ENCODE measurements around the gene EPHA4.

EPHA4 gene

DNA sequence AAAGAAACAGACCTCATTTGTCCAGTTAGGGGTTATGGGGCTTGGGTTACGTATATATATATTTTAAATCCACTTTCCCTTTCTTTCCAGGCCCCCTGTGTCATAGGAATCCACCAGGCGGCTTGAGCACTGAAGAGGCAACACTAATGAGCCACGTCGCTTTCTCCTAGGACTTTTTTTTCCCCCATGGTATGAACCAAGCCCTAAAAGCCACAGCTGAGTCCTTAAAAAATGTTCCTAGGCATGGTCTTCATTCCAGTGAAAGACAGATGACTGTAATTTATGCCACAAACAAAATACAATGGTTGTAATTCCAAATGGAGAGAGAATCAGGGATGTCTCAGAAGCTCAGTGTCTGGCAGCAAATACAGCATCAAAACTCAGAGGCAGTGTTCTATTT lies 146.8 kb downstream of the EPHA4 start:
- no peak for DNase-seq (ENCODE audit: extremely low read depth, insufficient read length)
- H3K36me3 ChIP-seq (ENCODE audit: control insufficient read depth, insufficient read depth, low read length) = no peaks in the 10 kb centered on the region
- no peaks in the 10 kb centered on the region; the same call in 1 of the 2 replicates for H3K27me3 ChIP-seq (replicated peaks; ENCODE audit: control insufficient read depth, insufficient read depth, low read length)
- no peak overlapping the region for H3K4me3 ChIP-seq (replicated peaks; ENCODE audit: low read depth, low read length)
- TF ChIP-seq, protein P1, sequence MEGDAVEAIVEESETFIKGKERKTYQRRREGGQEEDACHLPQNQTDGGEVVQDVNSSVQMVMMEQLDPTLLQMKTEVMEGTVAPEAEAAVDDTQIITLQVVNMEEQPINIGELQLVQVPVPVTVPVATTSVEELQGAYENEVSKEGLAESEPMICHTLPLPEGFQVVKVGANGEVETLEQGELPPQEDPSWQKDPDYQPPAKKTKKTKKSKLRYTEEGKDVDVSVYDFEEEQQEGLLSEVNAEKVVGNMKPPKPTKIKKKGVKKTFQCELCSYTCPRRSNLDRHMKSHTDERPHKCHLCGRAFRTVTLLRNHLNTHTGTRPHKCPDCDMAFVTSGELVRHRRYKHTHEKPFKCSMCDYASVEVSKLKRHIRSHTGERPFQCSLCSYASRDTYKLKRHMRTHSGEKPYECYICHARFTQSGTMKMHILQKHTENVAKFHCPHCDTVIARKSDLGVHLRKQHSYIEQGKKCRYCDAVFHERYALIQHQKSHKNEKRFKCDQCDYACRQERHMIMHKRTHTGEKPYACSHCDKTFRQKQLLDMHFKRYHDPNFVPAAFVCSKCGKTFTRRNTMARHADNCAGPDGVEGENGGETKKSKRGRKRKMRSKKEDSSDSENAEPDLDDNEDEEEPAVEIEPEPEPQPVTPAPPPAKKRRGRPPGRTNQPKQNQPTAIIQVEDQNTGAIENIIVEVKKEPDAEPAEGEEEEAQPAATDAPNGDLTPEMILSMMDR (IDR thresholded peaks at IDR 0.05; ENCODE audit: insufficient read depth, low read length, poor library complexity, severe bottlenecking) = no peak

DNA sequence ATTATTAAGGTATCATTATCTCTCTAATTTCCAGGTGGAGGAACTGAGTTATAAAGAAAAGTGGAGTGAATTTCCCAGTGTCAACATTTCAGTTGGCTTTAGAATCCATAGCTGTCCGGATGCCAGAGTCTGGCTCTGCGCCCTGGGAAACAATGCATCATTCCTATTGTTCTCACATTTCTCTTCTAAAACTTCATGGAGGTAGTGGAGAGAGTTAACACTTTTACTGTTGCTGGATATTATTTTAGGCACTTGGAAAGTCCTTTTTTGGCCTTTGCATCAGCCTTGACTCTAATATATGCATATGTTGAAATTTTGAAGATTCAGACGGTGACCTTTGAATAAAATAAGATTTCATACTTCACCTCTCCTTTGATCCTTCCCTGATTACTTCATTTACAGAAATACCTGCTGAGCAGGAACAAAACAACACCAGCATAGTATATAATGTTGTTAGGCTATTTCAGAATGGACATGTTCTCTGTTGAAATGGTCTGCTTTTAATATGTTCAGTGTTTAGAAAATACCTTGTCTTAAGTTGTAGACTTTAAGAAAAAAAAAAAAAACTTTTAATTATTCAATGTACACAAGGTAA lies 148.8 kb downstream of the EPHA4 start:
- TF ChIP-seq, protein P1 (IDR thresholded peaks at IDR 0.05; ENCODE audit: insufficient read depth, low read length, poor library complexity, severe bottlenecking) = no peak
- H3K36me3 ChIP-seq (ENCODE audit: control insufficient read depth, insufficient read depth, low read length) = no peaks in the 10 kb centered on the region
- DNase-seq (ENCODE audit: extremely low read depth, insufficient read length) = no peak
- no peaks in the 10 kb centered on the region; the same call in 1 of the 2 replicates for H3K27me3 ChIP-seq (replicated peaks; ENCODE audit: control insufficient read depth, insufficient read depth, low read length)
- H3K4me3 ChIP-seq (replicated peaks; ENCODE audit: low read depth, low read length) = no peak overlapping the region

DNA sequence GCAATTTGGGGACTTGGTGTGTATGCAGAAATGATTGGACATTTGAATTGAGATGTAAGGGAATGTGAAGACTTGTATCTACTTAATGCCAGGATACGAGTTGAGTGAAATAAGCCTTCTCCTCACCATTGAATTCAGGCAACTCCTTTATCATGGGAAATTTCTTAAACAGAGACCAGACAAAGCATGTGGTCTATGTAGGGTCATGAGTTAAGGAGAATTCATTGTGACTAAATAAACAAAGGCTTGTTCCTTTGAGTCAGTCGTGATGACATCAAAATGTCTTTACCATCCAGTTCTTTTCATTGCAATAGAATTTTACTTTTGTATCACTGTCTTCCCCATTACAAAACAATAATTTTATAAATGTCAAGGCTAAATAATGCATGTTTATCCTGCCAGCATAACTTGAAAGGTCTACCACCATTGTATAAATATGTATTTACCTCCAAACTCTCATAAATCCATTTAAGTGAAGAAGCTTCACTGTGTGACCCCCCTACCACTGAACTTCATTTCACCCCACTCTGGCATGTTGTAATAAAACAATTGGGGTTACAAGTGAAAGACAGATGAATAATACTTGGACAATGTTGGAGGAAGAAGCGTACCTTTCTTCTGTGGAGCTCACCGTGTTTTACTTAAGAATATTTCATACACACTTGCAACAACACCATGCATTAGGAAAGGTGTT lies 149.4 kb downstream of the EPHA4 start:
- DNase-seq (ENCODE audit: extremely low read depth, insufficient read length) = no peak
- Histone ChIP-seq H3K27me3 (replicated peaks; ENCODE audit: control insufficient read depth, insufficient read depth, low read length) (no peaks in the 10 kb centered on the region; the same call in 1 of the 2 replicates), H3K36me3 (ENCODE audit: control insufficient read depth, insufficient read depth, low read length) (no peaks in the 10 kb centered on the region), H3K4me3 (replicated peaks; ENCODE audit: low read depth, low read length) (no peak overlapping the region)
- TF ChIP-seq, protein P1 (IDR thresholded peaks at IDR 0.05; ENCODE audit: insufficient read depth, low read length, poor library complexity, severe bottlenecking) = no peak

DNA sequence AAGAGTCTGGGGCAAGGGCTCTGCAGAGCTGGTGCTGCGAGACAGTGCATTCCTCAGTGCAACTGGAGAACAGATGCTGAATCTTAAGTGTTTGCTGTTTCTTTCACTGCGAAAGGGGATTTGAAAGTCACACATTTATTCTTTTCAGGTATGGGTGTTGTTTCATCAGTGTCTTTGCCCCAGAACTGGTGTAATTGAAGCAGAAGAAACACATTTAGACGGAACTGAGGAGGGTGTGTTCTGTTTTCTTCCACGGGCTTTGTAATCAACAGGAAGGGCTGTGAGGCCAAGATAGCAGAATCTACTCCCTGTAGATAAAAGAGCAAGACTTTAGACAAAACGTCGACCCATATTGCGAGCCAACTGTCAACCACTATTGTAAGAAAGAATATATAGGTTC lies 151.9 kb downstream of the EPHA4 start:
- H3K4me3 ChIP-seq (replicated peaks; ENCODE audit: low read depth, low read length) = no peak overlapping the region
- no peak for DNase-seq (ENCODE audit: extremely low read depth, insufficient read length)
- no peaks in the 10 kb centered on the region for H3K27me3 ChIP-seq (replicated peaks; ENCODE audit: control insufficient read depth, insufficient read depth, low read length)
- TF ChIP-seq, protein P1 (IDR thresholded peaks at IDR 0.05; ENCODE audit: insufficient read depth, low read length, poor library complexity, severe bottlenecking) = no peak
- H3K36me3 ChIP-seq (ENCODE audit: control insufficient read depth, insufficient read depth, low read length) = no peaks in the 10 kb centered on the region

DNA sequence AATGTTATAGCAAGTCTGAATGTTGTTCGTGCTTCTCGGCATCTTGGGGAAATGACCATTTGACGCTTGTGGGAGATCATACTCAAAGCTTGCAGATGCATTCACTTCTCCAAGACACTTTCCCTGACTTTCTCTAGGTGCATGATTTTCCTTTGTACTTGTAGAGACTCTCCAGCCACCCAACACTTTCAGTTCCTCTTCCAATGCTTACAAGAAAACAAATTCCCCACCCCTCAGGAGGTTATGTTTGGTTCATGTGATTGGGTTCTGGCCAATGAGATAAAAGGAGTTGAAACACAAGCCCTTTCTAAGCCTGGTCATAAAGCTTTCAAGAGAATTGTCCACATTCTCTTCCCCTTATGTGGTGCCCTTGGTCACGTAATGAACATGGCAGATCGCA lies 156.3 kb downstream of the EPHA4 start:
- Histone ChIP-seq H3K27me3 (replicated peaks; ENCODE audit: control insufficient read depth, insufficient read depth, low read length) (no peaks in the 10 kb centered on the region), H3K4me3 (replicated peaks; ENCODE audit: low read depth, low read length) (no peak overlapping the region), H3K36me3 (ENCODE audit: control insufficient read depth, insufficient read depth, low read length) (no peaks in the 10 kb centered on the region)
- DNase-seq (ENCODE audit: extremely low read depth, insufficient read length) = no peak
- TF ChIP-seq, protein P1 (IDR thresholded peaks at IDR 0.05; ENCODE audit: insufficient read depth, low read length, poor library complexity, severe bottlenecking) = no peak
